ENCODE measurements around the gene UTP3. TPM values are rescaled to one million over a fixed set of nuclear protein-coding genes. Genes with fewer than 3 reads are reported as not detected.

UTP3 gene
- total RNA-seq, 2 experiments from 2014 or later = 33.6 to 35.5 TPM

DNA sequence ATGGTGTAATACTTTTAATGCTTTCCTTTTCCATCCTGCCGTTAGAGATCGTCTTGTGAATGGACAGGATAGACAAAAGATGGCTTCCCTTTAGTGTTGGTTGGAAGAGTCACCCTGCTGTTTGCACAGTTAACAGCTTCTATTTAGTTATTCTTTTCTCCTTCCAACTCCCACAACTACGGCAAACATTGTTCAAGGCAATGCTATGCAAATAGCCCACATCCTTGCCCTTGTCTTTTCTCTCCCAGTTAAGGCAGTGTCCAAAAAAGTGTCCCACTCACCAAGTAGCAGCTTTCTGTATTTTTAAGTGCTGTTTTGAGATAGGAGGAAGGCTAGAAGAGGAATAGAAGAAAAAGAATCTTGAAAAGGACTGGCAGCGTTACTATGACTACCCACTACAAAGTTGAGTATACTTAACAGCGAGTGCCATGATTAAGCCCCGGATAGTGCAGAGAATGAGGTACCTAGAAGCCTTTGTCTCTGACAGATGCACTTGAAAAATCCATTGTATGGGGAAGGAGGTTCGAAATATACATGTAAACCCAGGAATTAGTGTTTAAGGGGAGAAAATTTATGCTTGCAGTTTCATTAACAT lies 21.4 kb downstream of the UTP3 start:
- no peak for DNase-seq
- Mint-ChIP-seq H3K36me3 (no peaks in the 10 kb centered on the region), H3K4me1 (ENCODE audit: low read depth) (peaks cover 45% of the 10 kb centered on the region), H3K9me3 (no peaks in the 10 kb centered on the region), H3K27me3 (no peaks in the 10 kb centered on the region), H3K4me3 (no peak overlapping the region), H3K27ac (no peak overlapping the region)
- intact Hi-C loops (cut with micrococcal nuclease) = no loop called here
- CTCF ChIA-PET = no interaction called here
- POLR2A ChIA-PET = no interaction called here

DNA sequence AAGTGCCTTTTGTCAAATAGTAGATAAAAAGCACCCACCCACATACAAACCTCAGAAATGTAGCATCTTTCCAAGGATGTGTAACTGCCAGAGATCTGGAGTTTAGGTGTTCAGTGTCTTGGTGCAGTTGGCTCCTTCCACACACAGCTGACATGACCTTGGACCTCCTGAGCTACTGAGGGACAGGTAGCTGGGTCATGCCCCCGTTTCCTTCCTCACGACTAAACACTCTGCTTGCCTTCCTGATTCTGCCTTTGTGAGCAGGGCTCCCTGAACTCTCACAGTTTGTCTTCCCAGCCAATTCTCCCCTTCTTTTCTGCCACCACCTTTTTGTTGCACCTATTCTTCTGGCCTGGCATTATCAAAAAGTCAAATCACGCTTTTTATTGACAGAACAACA lies 23.3 kb downstream of the UTP3 start:
- no peak overlapping the region for H3K4me3 Mint-ChIP-seq
- peaks cover 44% of the 10 kb centered on the region for H3K4me1 Mint-ChIP-seq (ENCODE audit: low read depth)
- DNase-seq = no peak
- H3K36me3 Mint-ChIP-seq = no peaks in the 10 kb centered on the region
- H3K27ac Mint-ChIP-seq = no peak overlapping the region
- ChIA-PET POLR2A (interaction anchor here (1.2 kb wide), 1 partner anchor 10 kb away, joined by 3 read pairs; the partner anchor contains the start of gene RUFY3), CTCF (no interaction called here)
- no peaks in the 10 kb centered on the region for H3K9me3 Mint-ChIP-seq
- no peaks in the 10 kb centered on the region for H3K27me3 Mint-ChIP-seq
- intact Hi-C loops (cut with micrococcal nuclease) = no loop called here

GRCh38 chr4:70712150-70712549 lies 23.8 kb downstream of the UTP3 start:
- ChIA-PET POLR2A (interaction anchor here (1.2 kb wide), 1 partner anchor 10 kb away, joined by 3 read pairs; the partner anchor contains the start of gene RUFY3), CTCF (no interaction called here)
- Mint-ChIP-seq H3K9me3 (no peaks in the 10 kb centered on the region), H3K27ac (no peak overlapping the region), H3K36me3 (no peaks in the 10 kb centered on the region), H3K27me3 (no peaks in the 10 kb centered on the region), H3K4me1 (ENCODE audit: low read depth) (peaks cover 40% of the 10 kb centered on the region), H3K4me3 (no peak overlapping the region)
- intact Hi-C loops (cut with micrococcal nuclease) = no loop called here
- no peak for DNase-seq

DNA sequence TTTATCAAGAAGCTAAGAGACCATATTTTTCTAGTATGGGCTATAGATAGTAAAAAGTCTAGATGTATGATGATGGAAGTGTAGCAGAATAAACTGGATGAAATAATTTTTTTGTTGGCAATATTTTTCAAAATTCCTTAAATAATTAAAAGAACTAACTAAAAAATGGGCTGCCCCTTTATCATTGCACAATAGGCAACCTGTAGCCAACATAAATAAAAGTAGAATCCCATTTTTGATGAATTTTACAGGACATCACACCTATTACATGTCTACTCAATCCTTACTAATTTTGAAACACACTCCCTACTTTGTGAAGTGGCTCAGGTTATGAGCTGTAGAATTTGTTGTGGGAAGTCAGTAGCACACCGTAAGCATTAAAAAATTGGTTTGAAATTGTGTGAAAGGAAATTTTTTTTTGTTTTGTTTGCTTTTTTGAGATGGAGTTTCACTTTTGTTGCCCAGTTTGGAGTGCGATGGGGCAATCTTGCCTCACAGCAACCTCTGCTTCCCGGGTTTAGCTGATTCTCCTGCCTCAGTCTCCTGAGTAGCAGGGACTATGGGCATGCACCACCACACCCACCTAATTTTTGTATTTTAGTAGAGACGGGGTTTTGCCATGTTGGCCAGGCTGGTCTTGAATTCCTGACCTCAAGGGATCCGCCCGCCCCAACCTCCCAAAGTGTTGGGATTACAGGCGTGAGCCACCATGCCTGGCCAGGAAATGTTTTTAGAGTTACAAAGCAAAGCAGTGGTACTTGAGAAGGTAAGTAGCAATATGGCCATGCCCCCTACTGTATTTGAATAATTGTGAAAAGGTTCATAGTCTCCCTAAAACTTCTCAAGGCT lies 24.5 kb downstream of the UTP3 start:
- intact Hi-C loops (cut with micrococcal nuclease) = no loop called here
- CTCF ChIA-PET = no interaction called here
- no peaks in the 10 kb centered on the region for H3K36me3 Mint-ChIP-seq
- no peak for DNase-seq
- H3K9me3 Mint-ChIP-seq = no peaks in the 10 kb centered on the region
- H3K4me3 Mint-ChIP-seq = no peak overlapping the region
- H3K4me1 Mint-ChIP-seq (ENCODE audit: low read depth) = peaks cover 45% of the 10 kb centered on the region
- POLR2A ChIA-PET = interaction anchor here (1.2 kb wide), 1 partner anchor 9 kb away, joined by 3 read pairs; the partner anchor contains the start of gene RUFY3
- no peak overlapping the region for H3K27ac Mint-ChIP-seq
- H3K27me3 Mint-ChIP-seq = no peaks in the 10 kb centered on the region

GRCh38 chr4:70713453-70714078 lies 25.2 kb downstream of the UTP3 start:
- H3K4me1 Mint-ChIP-seq (ENCODE audit: low read depth) = peaks cover 45% of the 10 kb centered on the region
- intact Hi-C loops (cut with micrococcal nuclease) = no loop called here
- no peak for DNase-seq
- H3K36me3 Mint-ChIP-seq = no peaks in the 10 kb centered on the region
- H3K27ac Mint-ChIP-seq = no peak overlapping the region
- no peaks in the 10 kb centered on the region for H3K27me3 Mint-ChIP-seq
- H3K4me3 Mint-ChIP-seq = no peak overlapping the region
- ChIA-PET CTCF (no interaction called here), POLR2A (no interaction called here)
- no peaks in the 10 kb centered on the region for H3K9me3 Mint-ChIP-seq

- no peaks in the 10 kb centered on the region for H3K9me3 Mint-ChIP-seq
- peaks cover 43% of the 10 kb centered on the region for H3K4me1 Mint-ChIP-seq (ENCODE audit: low read depth)
- no peak overlapping the region for H3K27ac Mint-ChIP-seq
- H3K4me3 Mint-ChIP-seq = no peak overlapping the region
- no peaks in the 10 kb centered on the region for H3K36me3 Mint-ChIP-seq
- CTCF ChIA-PET = interaction anchor here (1.5 kb wide), 1 partner anchor 9 kb away, joined by 4 read pairs; no protein-coding TSS in a partner anchor
- POLR2A ChIA-PET = interaction anchor here (0.5 kb wide), 1 partner anchor 295 kb away, joined by 3 read pairs; no protein-coding TSS in a partner anchor
- DNase-seq = no peak
- intact Hi-C loops (cut with micrococcal nuclease) = no loop called here
- no peaks in the 10 kb centered on the region for H3K27me3 Mint-ChIP-seq
Measured at GRCh38 chr4:70714079-70714887, 26.0 kb downstream of the UTP3 start.

DNA sequence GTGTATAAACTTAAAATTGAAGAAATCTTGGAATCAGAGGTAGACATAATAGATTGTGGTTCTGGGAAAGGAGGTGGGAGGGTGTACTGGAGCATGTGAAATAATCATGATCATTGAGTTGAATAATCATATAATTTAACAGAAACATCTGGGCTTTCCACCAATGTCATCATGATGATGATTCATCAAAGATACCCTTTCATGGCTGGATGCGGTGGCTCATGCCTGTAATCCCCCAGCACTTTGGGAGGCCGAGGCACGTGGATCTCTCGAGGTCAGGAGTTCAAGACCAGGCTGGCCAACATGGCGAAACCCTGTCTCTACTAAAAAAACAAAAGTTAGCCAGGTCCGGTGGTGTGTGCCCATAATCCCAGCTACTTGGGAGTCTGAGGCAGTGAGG lies 26.8 kb downstream of the UTP3 start:
- Mint-ChIP-seq H3K4me3 (no peak overlapping the region), H3K27ac (no peak overlapping the region), H3K27me3 (no peaks in the 10 kb centered on the region), H3K36me3 (no peaks in the 10 kb centered on the region), H3K9me3 (no peaks in the 10 kb centered on the region), H3K4me1 (ENCODE audit: low read depth) (peaks cover 37% of the 10 kb centered on the region)
- ChIA-PET CTCF (interaction anchor here (1.5 kb wide), 1 partner anchor 10 kb away, joined by 4 read pairs; no protein-coding TSS in a partner anchor), POLR2A (interaction anchor here (0.5 kb wide), 1 partner anchor 295 kb away, joined by 3 read pairs; no protein-coding TSS in a partner anchor)
- intact Hi-C loops (cut with micrococcal nuclease) = no loop called here
- DNase-seq = no peak

DNA sequence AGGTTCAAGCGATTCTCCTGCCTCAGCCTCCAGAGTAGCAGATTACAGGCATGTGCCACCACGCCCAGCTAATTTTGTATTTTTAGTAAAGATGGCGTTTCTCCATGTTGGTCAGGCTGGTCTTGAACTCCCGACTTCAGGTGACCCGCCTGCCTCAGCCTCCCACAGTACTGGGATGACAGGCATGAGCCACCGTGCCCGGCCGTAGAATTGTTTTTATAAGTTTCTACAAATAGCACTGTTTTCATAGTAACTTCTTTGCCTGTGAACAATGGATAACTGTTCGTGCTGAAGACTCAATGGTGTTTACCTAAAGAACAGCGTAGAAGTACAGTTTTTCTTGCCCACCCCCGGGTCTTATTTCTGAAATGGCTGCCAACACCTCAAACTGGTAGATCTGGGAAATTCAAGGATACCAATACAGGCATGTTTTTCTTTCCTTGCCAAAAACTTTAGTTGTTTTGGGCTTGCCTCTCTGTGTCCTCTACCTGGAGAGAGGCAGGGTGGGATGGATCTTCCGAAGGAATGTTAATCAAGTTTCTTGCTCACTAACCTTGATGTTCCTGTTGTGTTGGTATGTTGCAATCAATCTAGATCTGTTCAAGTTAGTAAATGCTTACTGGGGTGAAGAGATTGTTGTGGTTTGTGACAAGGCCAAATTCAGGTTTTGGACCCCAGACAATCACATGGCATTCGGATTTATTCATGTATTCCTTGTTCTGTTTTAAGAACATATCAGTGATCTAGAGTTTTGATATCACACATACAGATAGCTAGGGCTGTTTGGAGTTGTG lies 30.7 kb downstream of the UTP3 start:
- DNase-seq = no peak
- Mint-ChIP-seq H3K27ac (no peak overlapping the region), H3K36me3 (no peaks in the 10 kb centered on the region), H3K9me3 (no peaks in the 10 kb centered on the region), H3K4me1 (ENCODE audit: low read depth) (peaks cover 37% of the 10 kb centered on the region), H3K27me3 (no peaks in the 10 kb centered on the region), H3K4me3 (no peak overlapping the region)
- intact Hi-C loops (cut with micrococcal nuclease) = no loop called here
- POLR2A ChIA-PET = no interaction called here
- CTCF ChIA-PET = interaction anchor here (1.0 kb wide), 1 partner anchor 18 kb away, joined by 3 read pairs; no protein-coding TSS in a partner anchor

GRCh38 chr4:70721747-70722146 lies 33.4 kb downstream of the UTP3 start, which contains the start of gene RUFY3:
TSS of gene RUFY3 (plus strand) at chr4:70721964. CDS start at chr4:70722574, 610 bp downstream.
- Mint-ChIP-seq H3K9me3 (no peaks in the 10 kb centered on the region), H3K36me3 (no peaks in the 10 kb centered on the region), H3K4me1 (ENCODE audit: low read depth) (peaks cover 24% of the 10 kb centered on the region), H3K27me3 (no peaks in the 10 kb centered on the region), H3K27ac (no peak within 1 kb of the TSS), H3K4me3 (no peak within 1 kb of the TSS)
- no peak for DNase-seq
- ChIA-PET POLR2A (interaction anchor here (1.1 to 1.2 kb wide), 2 partner anchors 9 to 17 kb away, joined by 3 read pairs; no protein-coding TSS in a partner anchor), CTCF (interaction anchor here (1.1 kb wide), 1 partner anchor 14 kb away, joined by 3 read pairs; no protein-coding TSS in a partner anchor)
- intact Hi-C loops (cut with micrococcal nuclease) = loop anchor here (1.0 kb wide), 1 partner anchor 13 kb away; no protein-coding TSS in a partner anchor

DNA sequence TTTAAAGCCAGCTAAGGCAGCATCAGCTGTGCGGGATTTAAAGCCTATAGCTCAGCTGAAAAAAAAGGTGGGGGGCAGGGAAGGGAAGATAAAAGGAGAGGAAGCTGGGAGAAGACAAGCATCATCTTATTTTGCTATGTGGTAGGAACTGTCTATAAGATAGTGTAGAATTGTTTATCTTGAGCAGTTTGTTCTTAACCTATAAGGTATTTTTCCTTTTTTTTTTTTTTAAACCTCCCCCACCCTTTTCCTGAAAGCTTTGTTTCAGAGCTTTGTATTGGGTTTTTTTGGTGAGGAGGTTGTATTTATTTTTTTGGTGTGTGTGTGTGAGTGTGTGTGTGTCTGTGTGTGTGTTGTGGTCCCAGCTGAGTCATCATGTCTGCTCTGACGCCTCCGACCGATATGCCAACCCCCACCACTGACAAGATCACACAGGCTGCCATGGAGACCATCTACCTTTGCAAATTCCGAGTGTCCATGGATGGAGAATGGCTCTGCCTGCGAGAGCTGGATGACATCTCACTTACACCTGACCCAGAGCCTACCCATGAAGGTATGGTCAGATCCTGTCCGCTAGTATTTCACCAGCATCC lies 34.0 kb downstream of the UTP3 start:
- no peak overlapping the region for H3K4me3 Mint-ChIP-seq
- H3K36me3 Mint-ChIP-seq = no peaks in the 10 kb centered on the region
- no peaks in the 10 kb centered on the region for H3K9me3 Mint-ChIP-seq
- no peaks in the 10 kb centered on the region for H3K27me3 Mint-ChIP-seq
- ChIA-PET CTCF (no interaction called here), POLR2A (interaction anchor here (1.1 to 1.2 kb wide), 2 partner anchors 10 to 18 kb away, joined by 3 read pairs; no protein-coding TSS in a partner anchor)
- H3K4me1 Mint-ChIP-seq (ENCODE audit: low read depth) = peaks cover 23% of the 10 kb centered on the region
- intact Hi-C loops (cut with micrococcal nuclease) = loop anchor here (1.0 kb wide), 1 partner anchor 12 kb away; no protein-coding TSS in a partner anchor
- peak; percentile 47 for DNase-seq
- H3K27ac Mint-ChIP-seq = no peak overlapping the region
